Lower lobe of right lung (tissue), 2 donors: ENCODE data around the gene VSNL1. TPM values are rescaled to one million over a fixed set of nuclear protein-coding genes. Genes with fewer than 3 reads are reported as not detected.

Experiments
- ATAC-seq, 2 donors: fragments of 200-7000 bp; cut with Tn5 transposase; one replicate each; pipeline ENCODE4 v1.9.1; 2020 to 2022; ENCODE audit warnings: mild to moderate bottlenecking in 2 of 2, moderate library complexity in 2 of 2
- DNase-seq: peaks from one replicate; pipeline ENCODE4 v3.0.0-alpha.2; 2020
- H3K27ac ChIP-seq: fragments of 200-600 bp; one replicate; pipeline ENCODE4 v1.8.0; 2022
- H3K27me3 ChIP-seq: fragments of 200-600 bp; one replicate; pipeline ENCODE4 v1.8.0; 2022; ENCODE audit warnings: low read depth
- H3K36me3 ChIP-seq: fragments of 200-600 bp; one replicate; pipeline ENCODE4 v1.8.0; 2022; ENCODE audit warnings: mild to moderate bottlenecking
- H3K4me1 ChIP-seq: fragments of 200-600 bp; one replicate; pipeline ENCODE4 v1.8.0; 2022
- H3K4me3 ChIP-seq: fragments of 200-600 bp; one replicate; pipeline ENCODE4 v1.8.0; 2022; ENCODE audit warnings: mild to moderate bottlenecking
- H3K9me3 ChIP-seq: fragments of 200-600 bp; one replicate; pipeline ENCODE4 v1.8.0; 2022
- CTCF ChIP-seq: fragments of 200-600 bp; IDR thresholded peaks from one replicate; pipeline ENCODE4 v1.8.0; 2022; ENCODE audit warnings: antibody characterized with exemption, mild to moderate bottlenecking
- intact Hi-C: fragments of 100-400 bp; cut with DNase I; formaldehyde crosslinking; loops from one replicate; pipeline ENCODE4 v1.11.0; 2022
- total RNA-seq: library from RNA; stranded (reverse); fragmentation: NEBNext Ultra II Directional; extraction: Animal tissue kit (Norgen Biotek cat#: 25700); gene quantifications from one replicate; pipeline ENCODE4 v1.2.1, GENCODE V29; 2021
- donor health status: DM: no; HTN: yes; CAD: no; lungs with severe emphysema.

VSNL1 gene
- total RNA-seq, 1 donor from 2014 or later: 1.6 TPM

DNA sequence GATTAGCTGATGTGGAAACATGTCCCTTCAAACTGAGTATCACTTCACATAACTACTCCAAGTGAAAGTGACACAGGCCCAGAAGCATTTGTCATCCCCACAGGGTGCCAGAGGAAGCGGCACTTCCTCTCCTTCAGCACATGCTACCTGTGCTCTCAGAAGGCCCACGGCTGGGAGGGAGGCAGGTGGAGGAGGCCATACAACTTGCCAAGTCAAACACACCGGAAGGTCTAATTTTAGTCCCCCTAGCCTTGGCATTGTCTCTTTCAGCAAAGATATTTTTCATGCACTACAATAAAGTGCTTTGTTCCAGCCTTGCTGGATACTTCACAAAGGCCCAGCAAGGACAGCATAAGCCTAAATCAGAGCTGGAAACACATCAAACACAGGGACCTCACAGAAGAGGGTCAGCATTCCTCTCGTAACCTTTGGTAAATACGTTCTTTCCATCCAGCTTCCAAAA, 38.0 kb downstream of the VSNL1 start:
- ATAC-seq: no peak
- no peak for TF ChIP-seq CTCF
- Histone ChIP-seq H3K9me3 (no peaks in the 10 kb centered on the region), H3K36me3 (no peaks in the 10 kb centered on the region), H3K4me3 (no peak overlapping the region), H3K27ac (no peak overlapping the region), H3K27me3 (no peaks in the 10 kb centered on the region), H3K4me1 (no peaks in the 10 kb centered on the region)
- intact Hi-C loops: no loop called here
- no peak for DNase-seq

- TF ChIP-seq CTCF: no peak
- Histone ChIP-seq H3K4me1 (no peaks in the 10 kb centered on the region), H3K9me3 (no peaks in the 10 kb centered on the region), H3K27ac (no peak overlapping the region), H3K27me3 (no peaks in the 10 kb centered on the region), H3K4me3 (no peak overlapping the region), H3K36me3 (no peaks in the 10 kb centered on the region)
- ATAC-seq (no peak), DNase-seq (no peak)
- intact Hi-C loops: no loop called here
Measured at GRCh38 chr2:17579605-17580318, 39.3 kb downstream of the VSNL1 start.

GRCh38 chr2:17580319-17580715, 39.8 kb downstream of the VSNL1 start:
- no peaks in the 10 kb centered on the region for H3K27me3 ChIP-seq
- no peak overlapping the region for H3K27ac ChIP-seq
- no peaks in the 10 kb centered on the region for H3K9me3 ChIP-seq
- no peaks in the 10 kb centered on the region for H3K4me1 ChIP-seq
- intact Hi-C loops: no loop called here
- no peaks in the 10 kb centered on the region for H3K36me3 ChIP-seq
- TF ChIP-seq CTCF: no peak
- ATAC-seq: no peak
- no peak for DNase-seq
- H3K4me3 ChIP-seq: no peak overlapping the region

- no peaks in the 10 kb centered on the region for H3K27me3 ChIP-seq
- no peak overlapping the region for H3K4me3 ChIP-seq
- intact Hi-C loops: no loop called here
- no peaks in the 10 kb centered on the region for H3K36me3 ChIP-seq
- no peaks in the 10 kb centered on the region for H3K4me1 ChIP-seq
- no peak for TF ChIP-seq CTCF
- H3K9me3 ChIP-seq: no peaks in the 10 kb centered on the region
- DNase-seq (no peak), ATAC-seq (no peak)
- H3K27ac ChIP-seq: no peak overlapping the region
Measured at GRCh38 chr2:17581831-17582230, 41.3 kb downstream of the VSNL1 start.

DNA sequence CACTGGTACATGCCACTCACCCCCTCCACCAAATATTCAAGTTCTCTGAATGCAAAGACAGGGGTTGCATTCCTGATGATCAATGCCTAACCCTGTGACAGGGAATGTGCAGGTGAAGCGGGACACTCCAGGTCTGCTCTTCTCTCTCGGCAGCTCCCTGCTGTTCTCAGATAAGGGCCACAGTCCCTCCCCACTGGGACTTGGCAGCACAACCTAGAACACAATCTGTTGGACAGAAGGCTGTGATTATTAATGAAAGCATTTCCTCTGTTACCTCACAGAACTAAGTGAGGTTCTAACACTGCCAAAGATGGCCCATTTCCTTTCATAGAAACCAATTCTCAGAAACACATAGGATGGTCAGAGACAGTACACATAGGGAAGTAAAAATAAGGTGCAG, 42.7 kb downstream of the VSNL1 start:
- Histone ChIP-seq H3K36me3 (no peaks in the 10 kb centered on the region), H3K9me3 (no peaks in the 10 kb centered on the region), H3K4me1 (no peaks in the 10 kb centered on the region), H3K27ac (no peak overlapping the region), H3K27me3 (no peaks in the 10 kb centered on the region), H3K4me3 (no peak overlapping the region)
- TF ChIP-seq CTCF: no peak
- DNase-seq (no peak), ATAC-seq (no peak)
- intact Hi-C loops: no loop called here
